ENCODE results near the gene KCNJ9. TPM values are rescaled to one million over a fixed set of nuclear protein-coding genes. Genes with fewer than 3 reads are reported as not detected.
"Not testable (repeated sequence)": the region's sequence is repeated elsewhere in the genome, so short reads cannot be mapped to it uniquely, and the experiment has no call there.

KCNJ9 gene
- total RNA-seq, 1 donor from 2014 or later = not detected

GRCh38 chr1:160123726-160124125, 42.4 kb downstream of the KCNJ9 start:
- H3K4me3 ChIP-seq (ENCODE audit: low read depth, low read length) = no peak overlapping the region
- H3K36me3 ChIP-seq (ENCODE audit: control insufficient read depth, insufficient read depth, low read length) = no peaks in the 10 kb centered on the region
- no peaks in the 10 kb centered on the region for H3K27me3 ChIP-seq (ENCODE audit: control insufficient read depth, insufficient read depth, low read length)
- no peak for TF ChIP-seq CTCF (IDR thresholded peaks at IDR 0.05; ENCODE audit: insufficient read depth, low read length, poor library complexity, severe bottlenecking)
- DNase-seq (ENCODE audit: low read depth) = no peak

DNA sequence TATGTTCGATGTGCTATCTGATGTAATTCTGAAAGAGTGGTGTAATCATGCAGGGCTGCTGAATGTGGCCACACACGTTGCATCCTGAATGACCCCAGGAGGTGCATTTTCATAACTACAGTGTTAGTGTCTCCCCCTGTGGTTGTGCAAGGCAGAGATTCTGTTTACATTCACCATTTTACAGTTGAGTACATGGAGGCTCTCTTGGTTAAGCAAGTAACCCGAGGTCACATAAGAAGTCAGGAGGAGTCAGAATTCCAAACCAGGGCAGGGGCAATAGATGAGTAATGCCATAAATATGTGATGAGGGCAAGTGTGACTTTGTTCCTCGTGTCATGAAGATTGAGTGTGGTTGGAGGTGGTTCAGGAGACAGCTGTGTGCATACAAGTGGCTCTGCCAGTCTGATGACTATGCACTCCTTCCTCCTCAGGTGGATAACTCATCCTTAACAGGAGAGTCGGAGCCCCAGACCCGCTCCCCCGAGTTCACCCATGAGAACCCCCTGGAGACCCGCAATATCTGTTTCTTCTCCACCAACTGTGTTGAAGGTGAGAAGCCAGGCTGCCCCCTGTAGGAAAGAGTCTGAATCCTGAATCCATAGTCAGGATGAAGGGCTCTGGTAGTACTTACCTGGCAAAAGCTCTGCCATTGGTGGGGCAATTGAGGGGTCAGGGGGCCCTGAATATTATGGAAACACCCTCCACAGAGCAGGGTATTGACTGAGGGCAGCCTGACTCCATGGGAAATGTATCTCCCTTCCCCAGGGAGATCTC, 43.6 kb downstream of the KCNJ9 start:
- no peaks in the 10 kb centered on the region for H3K36me3 ChIP-seq (ENCODE audit: control insufficient read depth, insufficient read depth, low read length)
- H3K4me3 ChIP-seq (ENCODE audit: low read depth, low read length) = no peak overlapping the region
- no peaks in the 10 kb centered on the region for H3K27me3 ChIP-seq (ENCODE audit: control insufficient read depth, insufficient read depth, low read length)
- peak; percentile 88 for DNase-seq (ENCODE audit: low read depth)
- peak; percentile 29 for TF ChIP-seq CTCF (IDR thresholded peaks at IDR 0.05; ENCODE audit: insufficient read depth, low read length, poor library complexity, severe bottlenecking)

DNA sequence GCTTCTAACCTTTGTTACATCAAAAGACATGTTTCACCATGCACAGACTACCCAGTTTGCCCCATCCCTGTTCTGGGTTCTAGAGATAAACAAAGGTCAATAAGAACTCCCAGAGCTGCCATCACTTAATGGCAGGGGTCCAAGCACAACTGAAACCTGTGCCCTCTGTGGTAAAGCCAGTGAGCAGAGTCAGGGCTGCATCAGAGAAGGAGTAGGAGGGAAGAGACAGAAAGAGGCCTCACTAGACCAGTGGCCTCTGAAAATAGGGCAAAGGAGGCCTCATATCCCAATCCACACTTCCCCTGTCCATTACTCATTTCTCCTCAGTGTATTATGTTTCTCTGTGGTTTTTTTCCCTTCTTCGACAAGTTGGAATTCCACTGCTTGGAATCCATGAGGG, 44.4 kb downstream of the KCNJ9 start:
- TF ChIP-seq CTCF (IDR thresholded peaks at IDR 0.05; ENCODE audit: insufficient read depth, low read length, poor library complexity, severe bottlenecking) = no peak
- Histone ChIP-seq H3K36me3 (ENCODE audit: control insufficient read depth, insufficient read depth, low read length) (no peaks in the 10 kb centered on the region), H3K27me3 (ENCODE audit: control insufficient read depth, insufficient read depth, low read length) (peaks cover 7% of the 10 kb centered on the region), H3K4me3 (ENCODE audit: low read depth, low read length) (no peak overlapping the region)
- DNase-seq (ENCODE audit: low read depth) = no peak

GRCh38 chr1:160126342-160126741, 45.0 kb downstream of the KCNJ9 start:
- H3K27me3 ChIP-seq (ENCODE audit: control insufficient read depth, insufficient read depth, low read length); DNase-seq (ENCODE audit: low read depth); H3K36me3 ChIP-seq (ENCODE audit: control insufficient read depth, insufficient read depth, low read length); H3K4me3 ChIP-seq (ENCODE audit: low read depth, low read length): not testable (repeated sequence)

GRCh38 chr1:160127381-160127780, 46.0 kb downstream of the KCNJ9 start:
- no peak for TF ChIP-seq CTCF (IDR thresholded peaks at IDR 0.05; ENCODE audit: insufficient read depth, low read length, poor library complexity, severe bottlenecking)
- DNase-seq (ENCODE audit: low read depth) = no peak
- no peak overlapping the region for H3K4me3 ChIP-seq (ENCODE audit: low read depth, low read length)
- H3K36me3 ChIP-seq (ENCODE audit: control insufficient read depth, insufficient read depth, low read length) = no peaks in the 10 kb centered on the region
- H3K27me3 ChIP-seq (ENCODE audit: control insufficient read depth, insufficient read depth, low read length) = peaks cover 11% of the 10 kb centered on the region

DNA sequence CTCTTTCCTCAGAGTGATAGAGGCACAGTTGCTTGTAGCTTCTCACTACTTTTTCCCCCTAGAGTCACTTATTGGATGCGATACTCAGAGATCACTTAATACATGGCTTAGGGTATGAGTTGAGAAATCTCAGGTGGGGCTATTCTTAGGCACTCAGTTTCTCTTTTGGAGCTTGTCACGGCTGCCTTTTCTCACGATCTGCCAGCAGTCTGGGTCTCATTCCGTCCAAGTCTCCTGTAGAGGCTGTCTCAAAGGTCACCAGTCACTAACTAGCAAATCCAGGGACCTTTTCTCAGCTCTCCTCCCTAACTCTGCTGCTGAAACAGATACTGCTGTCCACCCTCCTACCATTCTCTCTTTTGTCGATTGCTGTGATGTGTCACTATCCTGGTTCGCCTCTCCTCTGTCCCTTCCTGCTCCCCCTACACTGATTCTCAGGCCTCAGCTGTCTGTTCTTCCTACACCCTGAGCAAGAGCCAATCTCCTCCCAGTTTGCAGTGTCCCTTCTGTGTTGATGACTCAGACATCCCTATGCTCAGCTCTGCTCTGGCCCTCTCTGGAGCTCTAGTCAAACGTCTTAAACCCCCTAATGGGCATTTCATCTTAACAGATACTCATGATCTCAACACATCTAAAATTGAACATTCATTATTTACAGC, 46.7 kb downstream of the KCNJ9 start:
- no peak for DNase-seq (ENCODE audit: low read depth)
- TF ChIP-seq CTCF (IDR thresholded peaks at IDR 0.05; ENCODE audit: insufficient read depth, low read length, poor library complexity, severe bottlenecking) = no peak
- Histone ChIP-seq H3K36me3 (ENCODE audit: control insufficient read depth, insufficient read depth, low read length) (no peaks in the 10 kb centered on the region), H3K4me3 (ENCODE audit: low read depth, low read length) (no peak overlapping the region), H3K27me3 (ENCODE audit: control insufficient read depth, insufficient read depth, low read length) (peaks cover 11% of the 10 kb centered on the region)
